GM12864 (cell line): ENCODE results near the gene STK38L.
"Not testable (repeated sequence)": the region's sequence is repeated elsewhere in the genome, so short reads cannot be mapped to it uniquely, and the experiment has no call there.

Experiments
- DNase-seq: peaks from one replicate; pipeline ENCODE4 v3.0.0-alpha.2; 2011; ENCODE audit warnings: low read depth
- H3K4me3 ChIP-seq: 2 replicates; pipeline ENCODE4 v1.5.1; 2011; ENCODE audit warnings: mild to moderate bottlenecking, low read depth, low read length, control low read depth
- CTCF ChIP-seq: IDR thresholded peaks from 2 replicates; pipeline ENCODE4 v1.5.1; 2011; ENCODE audit warnings: low read depth, mild to moderate bottlenecking, moderate library complexity, low read length, control low read depth, inconsistent platforms; ENCODE audit errors: missing control alignments

Gene STK38L

GRCh38 chr12:27226407-27226929, 17.6 kb upstream of the STK38L start:
- H3K4me3 ChIP-seq, result no peak overlapping the region
- no peak for TF ChIP-seq CTCF
- no peak for DNase-seq

- DNase-seq, result no peak
Measured at GRCh38 chr12:27229367-27229766, 14.7 kb upstream of the STK38L start.

GRCh38 chr12:27231374-27231773, 12.7 kb upstream of the STK38L start:
- not testable (repeated sequence) for DNase-seq, H3K4me3 ChIP-seq

More at GRCh38 chr12:27229367-27229766, 14.7 kb upstream of the STK38L start:
- no peak overlapping the region for H3K4me3 ChIP-seq
- no peak for TF ChIP-seq CTCF

- no peak for DNase-seq
- TF ChIP-seq CTCF, result peak; percentile 5
- H3K4me3 ChIP-seq, result no peak overlapping the region
Measured at GRCh38 chr12:27233814-27234213, 10.3 kb upstream of the STK38L start.

GRCh38 chr12:27236498-27236897, 7.6 kb upstream of the STK38L start:
- no peak overlapping the region for H3K4me3 ChIP-seq
- DNase-seq, result no peak
- no peak for TF ChIP-seq CTCF

- no peak overlapping the region; the same call in 1 of the 2 replicates for H3K4me3 ChIP-seq
- no peak for DNase-seq
- no peak for TF ChIP-seq CTCF
Measured at GRCh38 chr12:27237790-27238771, 6.0 kb upstream of the STK38L start.

GRCh38 chr12:27243006-27243405, 1.1 kb upstream of the STK38L start:
- no peak overlapping the region for H3K4me3 ChIP-seq
- DNase-seq, result no peak
- TF ChIP-seq CTCF, result no peak
